GM21390 (cell line): Measurements from ENCODE around the gene SLC9A9.

Experiments
- ATAC-seq: cut with Tn5 transposase; IDR thresholded peaks from one replicate; pipeline ENCODE4 v1.9.1; 2021; ENCODE audit not compliant: unreplicated experiment

Gene SLC9A9

GRCh38 chr3:143380449-143380848 is 467.8 kb downstream of the SLC9A9 start:
- no peak for ATAC-seq

GRCh38 chr3:143375698-143376097 is 472.6 kb downstream of the SLC9A9 start:
- no peak for ATAC-seq

- no peak for ATAC-seq
These were observed 481.1 kb downstream of the SLC9A9 start for GRCh38 chr3:143367171-143367570.

DNA sequence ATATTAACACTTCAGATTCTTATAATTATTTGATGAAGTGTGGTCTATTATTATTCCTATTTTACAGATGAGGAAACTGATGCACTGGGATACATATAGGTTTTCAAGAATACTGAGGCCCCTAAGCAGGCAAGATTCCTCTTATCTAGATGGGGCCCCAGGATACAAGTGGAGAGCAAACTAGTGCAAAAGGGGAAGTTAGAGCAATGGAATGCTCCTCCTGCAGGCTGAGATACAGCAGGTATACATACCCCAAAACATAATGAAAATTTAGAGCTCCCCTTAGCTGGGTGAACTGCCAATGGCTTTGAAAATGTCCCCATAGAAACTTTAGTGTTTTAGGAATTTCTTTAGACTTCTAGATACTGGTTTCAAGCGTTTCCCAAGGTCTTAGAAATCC is 481.6 kb downstream of the SLC9A9 start:
- ATAC-seq, result no peak

GRCh38 chr3:143363949-143364348 is 484.3 kb downstream of the SLC9A9 start:
- ATAC-seq, result no peak

DNA sequence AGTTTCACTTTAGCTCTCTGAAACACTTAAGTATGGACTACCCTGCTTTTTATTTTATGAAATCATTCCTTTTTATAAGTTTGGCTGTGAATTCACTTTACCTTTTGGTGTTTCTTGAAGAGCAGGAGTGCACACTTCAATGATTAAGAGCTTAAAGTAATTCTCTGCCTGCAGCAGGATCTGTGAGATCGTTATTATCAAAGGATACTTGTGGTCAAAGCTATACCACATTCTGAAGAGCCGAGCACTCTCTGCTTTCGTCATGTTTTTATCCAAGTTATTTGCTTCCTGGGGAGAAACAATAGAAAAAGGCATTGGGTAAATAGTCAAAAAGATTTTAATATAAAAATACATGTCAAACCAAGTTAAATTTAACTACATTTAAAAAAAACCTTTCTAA is 485.0 kb downstream of the SLC9A9 start:
- ATAC-seq, result no peak

DNA sequence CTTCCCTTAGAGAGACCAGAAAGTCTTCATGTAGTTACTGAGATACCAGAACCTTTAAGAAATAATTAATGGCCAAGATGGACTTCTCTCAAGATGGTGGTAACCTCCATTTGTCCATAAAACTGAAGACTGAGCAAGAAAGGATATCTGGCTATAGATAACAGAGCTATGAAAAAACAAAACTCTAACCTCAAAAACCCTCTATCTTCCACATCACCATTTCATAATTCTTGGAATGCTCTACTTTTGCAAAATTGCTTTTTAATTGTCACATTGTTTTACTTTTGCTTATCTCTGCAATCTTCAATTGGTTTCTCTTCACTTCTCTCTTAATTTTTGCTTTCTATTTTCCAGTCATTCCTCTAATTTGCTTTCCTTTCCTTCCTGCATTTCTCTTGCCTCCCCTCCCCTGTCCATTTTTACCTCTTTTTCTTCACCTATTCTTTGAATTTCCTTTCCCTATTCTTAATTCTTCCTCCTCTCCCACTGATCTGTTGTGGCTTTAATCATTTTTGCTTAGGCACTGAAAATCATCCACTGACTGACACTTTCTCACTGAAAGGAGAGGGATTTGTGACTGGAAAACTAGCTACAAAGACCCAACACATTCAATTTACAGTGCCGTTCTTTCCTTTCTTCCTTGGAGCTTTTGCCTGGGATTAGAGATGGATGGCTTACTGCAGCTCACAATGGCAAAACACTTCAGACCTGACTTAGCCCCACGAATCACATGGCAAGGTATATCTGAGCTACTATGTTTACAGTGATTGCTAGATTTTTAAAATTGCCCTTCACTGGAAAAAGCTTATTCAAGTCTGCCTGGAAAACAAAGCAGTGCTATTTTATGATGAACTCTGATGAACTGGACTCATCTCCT is 485.9 kb downstream of the SLC9A9 start:
- no peak for ATAC-seq

GRCh38 chr3:143361589-143361988 is 486.7 kb downstream of the SLC9A9 start:
- no peak for ATAC-seq

DNA sequence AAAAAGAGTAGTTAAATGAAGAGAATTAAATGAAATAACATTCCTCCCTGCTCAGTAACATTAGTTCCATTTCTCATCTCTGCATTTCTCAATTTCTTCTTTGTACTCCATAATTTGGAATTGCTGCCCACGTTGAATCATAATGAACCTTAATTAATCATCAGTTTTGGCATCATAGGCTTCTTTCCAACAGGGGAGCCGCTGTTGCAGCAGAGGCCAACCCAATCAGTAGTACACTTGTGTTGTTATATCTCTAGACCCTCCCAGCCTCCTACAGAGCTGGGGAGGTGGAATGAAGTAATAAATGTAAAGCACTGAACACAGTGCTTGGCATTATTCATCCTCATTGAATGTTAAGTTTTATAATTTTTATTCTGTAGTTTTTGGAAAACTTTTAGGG is 488.0 kb downstream of the SLC9A9 start:
- ATAC-seq, result no peak

DNA sequence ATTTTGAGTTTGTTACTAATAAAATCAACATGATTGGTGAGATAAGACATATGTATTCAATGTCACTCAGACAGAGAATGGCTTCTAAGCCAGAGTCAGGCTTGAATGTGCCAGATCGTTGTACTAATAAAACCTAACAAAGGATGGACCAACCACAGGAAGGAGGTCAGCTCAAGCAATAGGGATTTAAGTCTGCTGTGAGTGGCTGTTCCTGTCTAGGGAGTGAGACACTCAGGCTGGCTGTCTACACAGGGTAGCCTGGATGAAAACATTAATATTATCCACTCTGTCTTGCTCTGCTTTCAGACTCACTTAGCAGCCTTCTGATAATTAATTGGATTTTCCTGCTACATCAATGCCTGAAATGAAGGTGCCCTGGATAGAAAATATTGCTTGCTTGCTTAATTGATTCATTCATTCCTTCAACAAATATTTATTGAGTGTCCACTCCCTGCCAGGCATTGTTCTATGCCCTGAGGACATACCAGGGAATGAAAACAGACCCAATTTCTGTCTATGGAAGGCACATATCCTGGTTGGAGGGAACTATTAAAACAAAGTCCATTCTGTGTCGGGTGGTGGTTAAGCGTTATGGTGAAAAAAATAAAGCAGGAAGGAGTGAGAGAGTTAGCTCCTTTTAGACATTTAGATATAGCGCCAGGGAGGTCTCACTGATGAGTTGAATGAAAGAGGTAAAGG is 489.3 kb downstream of the SLC9A9 start:
- no peak for ATAC-seq

GRCh38 chr3:143358155-143358792 is 490.0 kb downstream of the SLC9A9 start:
- ATAC-seq, result no peak

GRCh38 chr3:143357700-143358099 is 490.6 kb downstream of the SLC9A9 start:
- no peak for ATAC-seq

- ATAC-seq, result no peak
These were observed 491.4 kb downstream of the SLC9A9 start for GRCh38 chr3:143356839-143357238.

DNA sequence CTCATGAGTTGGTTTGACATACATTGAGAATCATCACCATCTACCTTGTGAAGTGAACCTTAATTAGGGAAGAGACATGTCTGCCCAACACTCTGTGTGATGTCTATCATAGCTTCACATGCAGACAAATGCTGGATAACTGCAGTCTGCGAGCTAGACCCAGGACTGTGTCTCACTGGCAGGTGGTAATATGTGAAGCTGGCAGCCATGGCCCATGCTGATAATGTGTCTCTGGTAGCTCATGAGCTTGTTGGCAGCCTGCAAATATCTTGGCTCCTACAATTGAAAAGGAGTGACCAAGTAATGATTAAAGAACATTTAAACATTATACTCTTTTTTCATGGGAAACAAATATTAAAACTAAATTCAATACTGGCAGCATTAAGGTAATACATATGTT is 493.9 kb downstream of the SLC9A9 start:
- no peak for ATAC-seq

DNA sequence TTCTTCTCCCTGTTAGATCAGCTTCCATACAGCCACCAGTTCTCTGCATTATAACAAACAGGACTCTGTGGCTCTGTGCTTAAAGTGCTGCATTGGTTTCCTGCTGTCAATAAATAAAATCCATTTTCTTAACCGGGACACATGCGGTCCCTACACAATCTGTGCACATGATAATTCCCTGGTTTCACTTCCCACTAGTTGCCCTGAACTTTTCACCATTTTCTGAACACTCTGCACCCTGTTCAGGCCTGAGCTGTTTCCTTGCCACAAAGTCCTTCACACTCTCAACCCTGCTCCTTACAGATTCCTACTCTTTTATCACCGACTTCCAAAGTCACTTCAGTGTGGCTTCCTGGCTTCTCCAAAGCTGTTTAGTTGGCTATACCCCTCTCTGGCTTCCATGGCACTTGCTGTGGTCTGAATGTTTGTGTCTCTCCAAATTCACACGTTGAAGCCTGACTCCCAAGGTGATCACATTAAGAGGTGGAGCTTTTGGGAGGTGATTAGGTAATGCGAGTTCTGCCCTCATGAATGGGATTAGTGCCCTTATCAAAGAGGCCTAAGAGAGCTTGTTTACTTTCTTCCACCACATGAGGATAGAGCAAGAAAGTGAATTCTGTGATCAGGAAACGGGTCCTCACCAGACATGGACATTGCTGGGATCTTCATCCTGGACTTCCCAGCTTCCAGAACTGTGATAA is 495.3 kb downstream of the SLC9A9 start:
- no peak for ATAC-seq

- ATAC-seq, result no peak
These were observed 496.2 kb downstream of the SLC9A9 start for GRCh38 chr3:143351895-143352608.

DNA sequence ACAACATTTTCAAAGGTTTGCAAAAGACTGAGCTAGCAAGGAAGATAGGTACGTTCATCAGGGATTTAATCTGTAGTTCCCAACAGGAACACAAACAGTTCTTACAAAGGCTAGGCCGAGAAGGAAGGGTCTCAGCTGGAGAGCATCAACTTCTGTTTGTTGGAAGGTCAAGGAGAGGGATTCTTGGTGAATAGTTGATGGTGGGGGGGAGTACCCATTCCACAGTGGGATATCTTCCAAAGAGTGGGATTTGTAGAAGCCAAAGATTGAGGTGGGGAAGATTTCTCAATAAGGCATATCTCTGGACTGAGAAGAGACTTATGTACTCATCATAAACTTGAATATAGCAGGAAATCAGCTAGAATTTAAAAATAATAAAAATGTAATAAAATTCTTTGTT is 496.9 kb downstream of the SLC9A9 start:
- no peak for ATAC-seq

DNA sequence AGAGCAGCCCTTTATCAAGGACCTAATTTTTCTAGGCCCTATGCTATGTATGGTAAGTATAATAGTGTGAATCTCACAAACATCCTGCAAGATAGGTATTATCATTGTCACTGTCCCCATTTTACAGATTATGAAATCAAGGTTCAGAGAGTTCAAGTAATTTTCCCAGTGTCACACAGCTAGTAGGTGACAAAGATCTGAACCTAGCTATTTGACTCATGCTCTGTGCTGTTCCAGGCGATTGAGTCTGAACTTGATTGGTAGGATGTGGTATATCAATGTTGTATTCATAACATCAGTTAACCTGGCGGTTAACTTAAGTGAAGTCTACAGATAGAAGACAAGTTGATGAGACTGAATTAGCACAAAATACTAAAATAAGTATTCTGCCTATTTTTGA is 498.8 kb downstream of the SLC9A9 start:
- ATAC-seq, result no peak

DNA sequence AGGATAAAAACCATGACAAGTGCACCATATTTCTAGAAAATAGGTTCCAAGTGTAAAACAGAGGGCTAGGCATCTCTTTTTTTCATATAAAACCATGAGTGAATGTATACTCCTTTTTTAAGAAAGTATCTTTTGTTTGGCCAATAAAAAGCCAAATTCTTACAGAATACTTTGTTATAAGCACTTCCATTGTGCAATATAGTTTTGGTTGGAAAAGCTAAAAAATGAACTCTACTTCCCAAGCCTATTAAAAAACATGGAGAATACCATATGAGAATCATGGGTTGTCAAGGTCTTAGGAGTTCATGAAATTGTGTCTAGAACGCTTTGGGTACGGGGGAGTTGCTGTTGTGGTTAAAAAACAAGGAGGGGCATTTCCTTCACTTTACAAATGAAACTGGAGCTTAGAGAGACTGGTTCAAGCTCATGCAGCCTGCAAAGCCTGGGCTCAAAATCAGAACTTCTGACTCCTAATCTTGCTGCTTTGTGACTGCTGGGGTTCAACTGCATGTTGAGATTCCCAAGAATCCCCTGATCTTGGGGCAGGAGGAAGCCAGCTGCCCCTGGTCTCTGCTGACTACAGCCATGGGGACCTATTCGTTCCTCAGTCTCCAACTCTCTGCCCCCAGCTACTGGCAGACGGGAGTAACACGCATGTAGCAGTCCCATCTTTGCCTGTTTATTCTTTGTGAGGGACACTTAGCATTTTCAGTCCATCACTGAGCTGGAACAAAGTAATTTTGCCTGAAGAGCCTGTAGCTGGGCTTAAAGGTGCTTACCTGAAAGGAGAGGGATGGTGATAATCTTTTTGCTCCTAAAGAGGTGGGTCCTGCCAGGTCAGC is 499.6 kb downstream of the SLC9A9 start:
- no peak for ATAC-seq
